SK-N-SH (cell line): ENCODE results near the gene NSMCE1.
"Not testable (repeated sequence)": the region's sequence is repeated elsewhere in the genome, so short reads cannot be mapped to it uniquely, and the experiment has no call there.

ENCODE experiments used
- EP300 ChIP-seq, 2 experiments: IDR thresholded peaks; 2 replicates each; pipeline versions ENCODE4 v1.4.0 to v1.6.1; 2012; ENCODE audit warnings: borderline replicate concordance in 1 of 2, low read depth in 1 of 2, low read length in 1 of 2
- EZH2phosphoT487 ChIP-seq: fragments of 200-600 bp; sonication (generic); IDR thresholded peaks from 2 replicates; pipeline ENCODE4 v1.6.1; 2017; ENCODE audit warnings: low read depth, mixed run types, mild to moderate bottlenecking, antibody characterized with exemption, moderate library complexity, borderline replicate concordance
- FOXJ3 ChIP-seq: sonication (generic); formaldehyde crosslinking; IDR thresholded peaks from 2 replicates; pipeline ENCODE4 v1.5.1; 2020; ENCODE audit warnings: mild to moderate bottlenecking, missing genetic modification reagents
- JUND ChIP-seq: IDR thresholded peaks from 2 replicates; pipeline ENCODE4 v1.4.0; 2012
- NRF1 ChIP-seq: IDR thresholded peaks from 2 replicates; pipeline ENCODE4 v1.6.1; 2012; ENCODE audit warnings: low read depth, mild to moderate bottlenecking, low read length
- POLR2AphosphoS5 ChIP-seq: IDR thresholded peaks from 2 replicates; pipeline ENCODE4 v1.6.1; 2012; ENCODE audit warnings: low read depth, low read length
- RAD21 ChIP-seq: IDR thresholded peaks from 2 replicates; pipeline ENCODE4 v1.6.1; 2012; ENCODE audit warnings: mild to moderate bottlenecking, low read length
- RCOR1 ChIP-seq: fragments of 150-350 bp; IDR thresholded peaks from 2 replicates; pipeline ENCODE4 v1.6.1; 2017; ENCODE audit warnings: antibody characterized with exemption, low read length
- SMC3 ChIP-seq: IDR thresholded peaks from 2 replicates; pipeline ENCODE4 v1.6.1; 2012; ENCODE audit warnings: low read depth, low read length, improper control_type of control experiment
- USF1 ChIP-seq: IDR thresholded peaks from 2 replicates; pipeline ENCODE4 v1.4.0; 2012; ENCODE audit warnings: low read depth, borderline replicate concordance
- USF2 ChIP-seq: fragments of 150-350 bp; IDR thresholded peaks from 2 replicates; pipeline ENCODE4 v1.6.1; 2017; ENCODE audit warnings: antibody characterized with exemption, low read length, low read depth, borderline replicate concordance
- TF ChIP-seq, protein P1 (sequence below): IDR thresholded peaks from 2 replicates; pipeline ENCODE4 v1.4.0; 2012; ENCODE audit warnings: low read depth, borderline replicate concordance
- TF ChIP-seq, protein P2 (sequence below): fragments of 200-600 bp; sonication (generic); IDR thresholded peaks from 2 replicates; pipeline ENCODE4 v1.6.1; 2017; ENCODE audit warnings: antibody characterized with exemption, mild to moderate bottlenecking, moderate library complexity

DNA sequence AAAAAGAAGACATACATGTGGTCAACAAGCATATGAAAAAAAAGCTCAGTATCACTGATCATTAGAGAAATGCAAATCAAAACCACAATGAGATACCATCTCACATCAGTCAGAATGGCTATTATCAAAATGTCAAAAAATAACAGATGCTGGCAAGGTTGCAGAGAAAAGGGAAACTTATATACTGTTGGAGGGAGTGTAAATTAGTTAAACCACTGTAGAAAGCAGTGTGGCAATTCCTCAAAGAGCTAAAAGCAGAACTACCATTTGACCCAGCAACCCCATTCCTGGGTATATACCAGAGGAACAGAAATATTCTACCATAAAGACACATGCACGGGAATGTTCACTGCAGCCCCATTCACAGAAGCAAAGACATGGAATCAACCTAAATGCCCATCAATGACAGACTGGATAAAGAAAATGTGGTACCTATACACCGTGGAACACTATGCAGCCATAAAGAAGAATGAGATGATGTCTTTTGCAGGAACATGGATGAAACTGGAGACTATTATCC is 5.6 kb downstream of the NSMCE1 start:
- not testable (repeated sequence) for TF ChIP-seq JUND; USF1; USF2; FOXJ3 (CRISPR knock-in tag); SMC3; RCOR1; POLR2AphosphoS5; NRF1; EZH2phosphoT487; EP300 (IDR thresholded peaks at IDR 0.05; ENCODE audit: borderline replicate concordance in 1 of 2, low read depth in 1 of 2, low read length in 1 of 2); RAD21
- TF ChIP-seq, protein P1, sequence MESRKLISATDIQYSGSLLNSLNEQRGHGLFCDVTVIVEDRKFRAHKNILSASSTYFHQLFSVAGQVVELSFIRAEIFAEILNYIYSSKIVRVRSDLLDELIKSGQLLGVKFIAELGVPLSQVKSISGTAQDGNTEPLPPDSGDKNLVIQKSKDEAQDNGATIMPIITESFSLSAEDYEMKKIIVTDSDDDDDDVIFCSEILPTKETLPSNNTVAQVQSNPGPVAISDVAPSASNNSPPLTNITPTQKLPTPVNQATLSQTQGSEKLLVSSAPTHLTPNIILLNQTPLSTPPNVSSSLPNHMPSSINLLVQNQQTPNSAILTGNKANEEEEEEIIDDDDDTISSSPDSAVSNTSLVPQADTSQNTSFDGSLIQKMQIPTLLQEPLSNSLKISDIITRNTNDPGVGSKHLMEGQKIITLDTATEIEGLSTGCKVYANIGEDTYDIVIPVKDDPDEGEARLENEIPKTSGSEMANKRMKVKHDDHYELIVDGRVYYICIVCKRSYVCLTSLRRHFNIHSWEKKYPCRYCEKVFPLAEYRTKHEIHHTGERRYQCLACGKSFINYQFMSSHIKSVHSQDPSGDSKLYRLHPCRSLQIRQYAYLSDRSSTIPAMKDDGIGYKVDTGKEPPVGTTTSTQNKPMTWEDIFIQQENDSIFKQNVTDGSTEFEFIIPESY = not testable (repeated sequence)
- TF ChIP-seq, protein P2, sequence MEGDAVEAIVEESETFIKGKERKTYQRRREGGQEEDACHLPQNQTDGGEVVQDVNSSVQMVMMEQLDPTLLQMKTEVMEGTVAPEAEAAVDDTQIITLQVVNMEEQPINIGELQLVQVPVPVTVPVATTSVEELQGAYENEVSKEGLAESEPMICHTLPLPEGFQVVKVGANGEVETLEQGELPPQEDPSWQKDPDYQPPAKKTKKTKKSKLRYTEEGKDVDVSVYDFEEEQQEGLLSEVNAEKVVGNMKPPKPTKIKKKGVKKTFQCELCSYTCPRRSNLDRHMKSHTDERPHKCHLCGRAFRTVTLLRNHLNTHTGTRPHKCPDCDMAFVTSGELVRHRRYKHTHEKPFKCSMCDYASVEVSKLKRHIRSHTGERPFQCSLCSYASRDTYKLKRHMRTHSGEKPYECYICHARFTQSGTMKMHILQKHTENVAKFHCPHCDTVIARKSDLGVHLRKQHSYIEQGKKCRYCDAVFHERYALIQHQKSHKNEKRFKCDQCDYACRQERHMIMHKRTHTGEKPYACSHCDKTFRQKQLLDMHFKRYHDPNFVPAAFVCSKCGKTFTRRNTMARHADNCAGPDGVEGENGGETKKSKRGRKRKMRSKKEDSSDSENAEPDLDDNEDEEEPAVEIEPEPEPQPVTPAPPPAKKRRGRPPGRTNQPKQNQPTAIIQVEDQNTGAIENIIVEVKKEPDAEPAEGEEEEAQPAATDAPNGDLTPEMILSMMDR = not testable (repeated sequence)
